NCI-H774 (cell line): ENCODE results near the gene TRPC6.
"Not testable (repeated sequence)": the region's sequence is repeated elsewhere in the genome, so short reads cannot be mapped to it uniquely, and the experiment has no call there.

ENCODE experiments used
- DNase-seq: peaks from one replicate; lab custom pipeline; 2025; lab: John Stamatoyannopoulos, UW

TRPC6 gene

GRCh38 chr11:101448881-101449442 lies 134.8 kb downstream of the TRPC6 start:
- DNase-seq: no peak

DNA sequence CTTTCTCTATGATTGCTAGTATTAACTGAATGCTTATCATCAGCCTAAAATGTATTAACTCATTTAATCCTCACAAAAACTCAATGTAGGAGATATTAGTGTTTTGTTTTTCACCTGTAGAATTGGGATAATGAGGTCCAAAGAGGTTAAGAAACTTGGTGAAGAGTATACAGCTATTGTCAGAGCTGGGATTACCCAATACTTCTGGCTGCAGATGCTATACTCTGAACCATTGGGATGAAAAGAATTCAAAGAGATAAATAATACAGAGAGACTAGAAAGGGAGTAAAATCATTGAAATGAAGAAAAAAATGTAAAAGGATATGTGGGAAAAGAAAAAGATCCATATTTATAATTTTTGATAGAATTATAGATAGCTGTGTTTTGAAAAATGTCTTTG lies 137.1 kb downstream of the TRPC6 start:
- no peak for DNase-seq

DNA sequence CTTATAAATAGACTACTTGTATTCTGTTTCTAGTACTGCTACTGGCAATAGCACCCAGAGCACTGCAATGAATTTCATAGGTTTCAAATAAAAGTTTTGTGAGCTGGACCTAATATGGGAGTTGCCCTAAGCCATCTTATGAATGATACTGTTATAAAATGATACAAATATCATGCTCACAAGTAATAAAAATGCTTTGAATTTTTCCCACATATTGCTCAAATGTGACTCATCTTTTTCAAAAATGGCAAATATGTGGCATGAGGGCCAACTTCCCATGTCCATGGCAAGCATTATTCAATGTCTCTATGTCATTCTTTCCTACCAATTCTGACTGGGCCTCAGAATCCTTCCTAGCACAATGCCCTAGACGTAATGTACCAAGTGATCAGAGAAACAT lies 137.6 kb downstream of the TRPC6 start:
- no peak for DNase-seq

DNA sequence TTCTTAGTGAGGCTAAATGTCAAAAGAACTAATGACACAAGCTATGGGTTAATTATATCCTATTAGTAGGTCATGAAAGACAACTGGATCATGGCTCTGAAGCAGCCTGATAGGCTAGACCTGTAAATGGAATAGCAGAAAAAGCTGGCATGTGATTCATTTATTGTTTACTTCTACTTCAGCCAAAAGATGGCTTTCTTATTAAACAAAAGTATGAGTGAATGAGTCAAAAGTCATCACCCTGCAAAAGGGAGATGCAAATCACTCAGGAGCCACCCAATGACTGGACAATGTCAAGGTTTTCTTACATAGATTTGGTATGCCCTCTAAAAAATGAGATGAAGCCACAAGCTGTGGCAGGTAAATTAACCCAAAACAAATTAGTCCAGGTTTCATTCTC lies 138.0 kb downstream of the TRPC6 start:
- no peak for DNase-seq

DNA sequence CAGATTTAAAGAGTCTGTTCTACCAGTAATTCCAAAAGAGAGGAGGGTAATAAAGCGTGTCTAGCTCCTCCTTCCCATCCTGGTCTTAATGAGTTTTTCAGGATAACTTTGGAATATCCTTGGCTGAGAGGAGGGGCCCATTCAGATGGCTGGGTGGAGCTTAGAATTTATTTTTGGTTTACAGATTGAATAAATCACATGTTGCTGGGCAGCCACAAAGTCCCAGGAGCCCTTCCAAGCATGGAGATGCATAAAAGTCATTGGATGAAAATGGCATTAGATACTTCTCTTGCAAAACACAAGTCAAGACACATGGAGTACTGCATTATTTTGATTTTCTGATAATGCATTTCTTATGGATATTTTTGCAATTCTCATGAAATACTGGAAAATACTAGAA lies 139.0 kb downstream of the TRPC6 start:
- no peak for DNase-seq

GRCh38 chr11:101444164-101444563 lies 139.6 kb downstream of the TRPC6 start:
- DNase-seq: no peak

DNA sequence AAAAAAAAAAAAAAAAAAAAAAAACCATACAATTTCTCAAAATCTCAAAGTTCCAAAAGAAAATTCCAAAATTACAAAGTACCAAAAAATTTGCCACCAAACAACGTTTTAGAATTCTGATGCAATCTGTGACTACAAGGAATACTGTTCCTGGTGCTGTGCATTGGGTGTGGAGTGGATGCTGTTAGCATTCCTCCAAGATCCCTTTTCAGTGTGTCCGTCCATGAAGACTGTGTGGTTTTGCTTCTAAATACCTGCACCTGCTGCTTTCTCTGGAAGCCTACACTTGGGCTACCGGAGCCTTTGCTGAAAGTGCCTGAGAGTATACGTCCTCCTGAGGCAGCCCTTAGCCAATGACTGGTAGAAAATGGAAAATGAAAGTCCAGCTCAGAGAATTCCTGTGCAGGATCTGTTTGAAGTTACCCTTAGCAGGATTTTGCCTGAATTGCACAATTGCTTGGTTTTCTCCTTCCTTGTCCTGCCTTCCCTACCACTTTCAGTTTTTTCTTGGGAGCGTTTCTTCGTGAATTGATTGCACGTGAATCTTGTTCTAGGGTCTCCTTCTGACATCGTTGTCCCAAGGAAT lies 140.8 kb downstream of the TRPC6 start:
- DNase-seq: no peak

- no peak for DNase-seq
Observed at GRCh38 chr11:101442171-101442570, 141.6 kb downstream of the TRPC6 start.

- peak; percentile 16 for DNase-seq
Observed at GRCh38 chr11:101441747-101442146, 142.1 kb downstream of the TRPC6 start.

DNA sequence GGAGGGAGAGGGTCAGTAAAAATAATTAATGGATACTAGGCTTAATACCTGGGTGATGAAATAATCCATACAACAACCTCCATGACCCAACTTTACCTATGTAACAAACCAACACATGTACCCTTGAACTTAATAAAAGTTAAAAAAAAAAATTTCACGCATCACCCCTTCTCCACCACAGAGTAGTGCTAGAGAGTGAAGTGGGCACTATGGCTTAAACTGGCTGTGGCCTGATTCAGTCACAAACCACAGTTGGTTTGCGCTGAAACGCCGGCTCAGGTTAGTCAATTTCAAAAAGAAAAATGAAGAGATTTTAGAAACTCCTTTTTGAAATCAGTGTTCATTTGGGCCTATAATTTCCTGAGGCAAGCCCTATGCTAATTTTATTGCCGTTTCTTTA lies 144.3 kb downstream of the TRPC6 start:
- DNase-seq: no peak

DNA sequence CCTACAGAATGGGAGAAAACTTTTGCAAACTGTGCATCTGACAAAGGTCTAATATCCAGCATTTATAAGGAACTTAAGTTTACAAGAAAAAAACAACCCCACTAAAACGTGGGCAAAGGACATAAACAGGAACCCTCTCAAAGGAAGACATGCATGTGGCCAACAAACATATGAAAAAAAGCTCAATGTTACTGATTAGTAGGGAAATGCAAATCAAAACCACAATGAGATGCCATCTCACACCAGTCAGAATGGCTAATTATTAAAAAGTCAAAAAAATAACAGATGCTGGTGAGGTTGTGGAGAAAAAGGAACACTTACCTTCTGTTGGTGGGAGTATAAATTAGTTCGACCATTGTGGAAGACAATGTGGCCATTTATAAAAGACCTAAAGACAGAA lies 145.1 kb downstream of the TRPC6 start:
- not testable (repeated sequence) for DNase-seq

DNA sequence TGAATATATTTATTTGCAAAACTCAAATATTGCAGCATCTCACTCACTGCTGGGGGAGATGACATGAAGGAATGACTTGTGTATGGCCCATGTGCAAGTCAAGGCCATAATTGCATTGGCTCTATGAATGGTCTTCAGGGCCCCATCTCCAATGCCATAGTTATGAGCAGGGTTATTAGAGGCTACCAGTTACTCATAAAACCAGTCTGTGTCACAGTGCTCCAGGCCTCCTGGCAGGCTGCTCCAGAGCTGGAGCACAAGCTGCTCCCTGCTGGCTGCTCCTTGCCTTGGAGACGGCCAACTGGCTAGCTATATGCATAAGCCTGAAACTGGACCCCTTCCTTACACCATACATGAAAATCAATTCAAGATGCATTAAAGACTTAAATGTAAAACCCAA lies 145.7 kb downstream of the TRPC6 start:
- DNase-seq: no peak

GRCh38 chr11:101436511-101437142 lies 147.2 kb downstream of the TRPC6 start:
- peak; percentile 54 for DNase-seq

DNA sequence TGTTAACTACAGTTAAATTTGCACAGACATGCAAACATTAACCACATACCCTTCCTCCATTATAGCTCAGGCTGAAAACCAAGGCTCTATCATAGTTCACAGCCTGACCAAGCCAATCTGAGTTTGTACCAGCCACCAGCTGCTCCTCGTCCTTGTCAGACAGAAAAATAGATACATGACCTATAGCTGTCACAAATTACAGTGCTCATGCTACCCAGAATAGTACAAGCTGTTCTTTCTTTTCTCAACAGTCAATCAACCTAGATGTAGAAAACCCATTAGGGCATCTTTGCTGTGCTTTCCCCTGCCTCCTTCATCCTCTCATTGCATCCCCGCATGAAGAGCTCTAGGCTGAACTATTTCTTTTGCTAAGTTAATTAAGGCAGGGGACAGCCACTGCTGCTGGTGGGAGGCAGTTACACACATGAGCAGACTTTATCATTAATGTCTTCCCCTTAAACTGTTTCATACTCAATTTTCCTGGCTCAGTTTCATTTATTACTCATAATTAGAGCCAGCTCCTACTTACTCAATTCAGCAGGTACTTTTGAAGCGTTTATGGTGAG lies 148.3 kb downstream of the TRPC6 start:
- DNase-seq: no peak

GRCh38 chr11:101434026-101434643 lies 149.7 kb downstream of the TRPC6 start:
- DNase-seq: no peak

DNA sequence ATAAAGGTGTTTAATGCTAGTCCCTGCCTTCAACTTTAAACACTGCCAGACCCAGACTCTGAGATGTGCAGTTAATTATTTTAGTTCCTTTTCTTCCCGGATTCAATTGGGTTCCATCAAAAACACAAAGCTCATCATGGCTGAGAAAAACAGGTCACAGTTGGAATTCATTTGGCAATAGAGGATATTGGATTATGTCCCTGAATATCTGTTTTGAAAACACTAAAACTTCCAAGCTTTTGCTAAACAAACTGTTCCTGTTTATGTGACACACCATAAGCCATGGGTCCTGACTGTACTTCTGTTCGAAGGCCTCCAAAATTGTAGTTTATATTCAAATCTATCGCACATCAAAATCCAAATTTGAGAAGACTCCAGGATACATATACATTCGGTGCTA lies 150.7 kb downstream of the TRPC6 start:
- DNase-seq: no peak

DNA sequence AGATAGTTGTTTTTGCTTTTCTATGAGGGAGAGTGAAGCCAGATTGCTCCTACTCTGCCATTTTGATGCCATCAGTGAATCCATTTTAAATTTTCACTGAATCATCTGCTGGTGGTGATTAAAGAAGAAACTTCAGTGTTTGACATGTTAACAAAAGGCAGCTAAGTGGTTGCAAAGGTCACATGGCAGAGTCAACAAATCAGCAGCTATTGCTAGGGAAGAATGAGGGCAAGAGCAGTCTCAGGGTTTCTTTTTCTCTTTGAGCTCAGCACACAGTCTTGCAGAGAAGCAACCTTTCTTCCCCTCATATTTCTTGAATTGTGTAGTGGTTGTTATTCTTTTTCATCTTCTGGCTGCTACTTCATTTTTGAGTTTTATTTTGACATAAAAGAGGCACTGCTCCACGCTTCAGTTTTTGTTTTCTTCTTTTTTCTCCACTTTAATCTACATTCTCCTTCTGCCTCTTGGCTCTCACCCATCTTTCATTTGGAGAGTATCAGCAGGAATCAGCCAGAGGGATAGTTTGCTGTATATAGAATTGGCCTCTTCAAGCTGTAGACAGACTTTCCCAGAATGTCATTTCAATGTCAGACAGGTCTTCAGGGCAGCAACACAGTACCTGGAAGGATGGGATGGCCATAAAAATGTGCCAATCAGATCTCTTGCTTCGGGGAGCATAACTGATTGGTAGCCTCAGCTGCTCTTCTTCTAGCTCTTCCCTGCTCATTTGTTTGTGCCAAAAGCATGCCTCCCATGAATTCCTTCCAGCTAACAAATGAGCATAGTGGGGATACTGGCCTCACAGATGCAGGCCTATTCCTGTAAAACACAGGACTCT lies 153.9 kb downstream of the TRPC6 start:
- no peak for DNase-seq

DNA sequence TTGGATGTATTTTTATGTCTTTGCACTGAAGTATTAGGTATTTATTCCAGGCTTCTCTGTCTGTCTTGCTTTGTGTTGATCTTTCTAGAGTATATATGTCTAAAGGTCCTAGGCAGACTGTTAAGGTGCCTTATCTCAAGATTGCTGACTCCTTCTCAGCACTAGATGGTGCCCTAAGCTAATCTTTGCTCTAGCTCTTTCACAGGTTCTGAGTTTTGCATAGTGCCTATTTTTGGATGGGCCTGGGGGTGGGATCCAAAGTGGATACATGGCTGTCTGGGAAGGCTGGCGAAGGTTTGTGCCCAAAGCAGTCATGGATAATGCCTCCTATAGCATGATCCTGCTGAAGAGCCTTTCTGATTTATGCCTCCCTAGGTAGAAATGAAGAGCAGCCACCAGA lies 154.9 kb downstream of the TRPC6 start:
- no peak for DNase-seq

GRCh38 chr11:101407324-101407723 lies 176.5 kb downstream of the TRPC6 start:
- DNase-seq: no peak
